Measurements from ENCODE around the gene SRC. TPM values are rescaled to one million over a fixed set of nuclear protein-coding genes. Genes with fewer than 3 reads are reported as not detected.

The SRC gene
- total RNA-seq, 4 donors from 2014 or later: 87.0 to 155 (median 130) TPM

GRCh38 chr20:37424062-37424851, 78.3 kb downstream of the SRC start:
- H3K27me3 ChIP-seq: peaks cover 32% of the 10 kb centered on the region
- H3K4me1 ChIP-seq: no peaks in the 10 kb centered on the region
- H3K4me3 ChIP-seq: no peak overlapping the region
- TF ChIP-seq EP300 (IDR thresholded peaks at IDR 0.05; ENCODE audit: low read depth) (no peak), POLR2A (IDR thresholded peaks at IDR 0.05) (no peak), POLR2AphosphoS5 (IDR thresholded peaks at IDR 0.05) (no peak)
- TF ChIP-seq, protein P1, sequence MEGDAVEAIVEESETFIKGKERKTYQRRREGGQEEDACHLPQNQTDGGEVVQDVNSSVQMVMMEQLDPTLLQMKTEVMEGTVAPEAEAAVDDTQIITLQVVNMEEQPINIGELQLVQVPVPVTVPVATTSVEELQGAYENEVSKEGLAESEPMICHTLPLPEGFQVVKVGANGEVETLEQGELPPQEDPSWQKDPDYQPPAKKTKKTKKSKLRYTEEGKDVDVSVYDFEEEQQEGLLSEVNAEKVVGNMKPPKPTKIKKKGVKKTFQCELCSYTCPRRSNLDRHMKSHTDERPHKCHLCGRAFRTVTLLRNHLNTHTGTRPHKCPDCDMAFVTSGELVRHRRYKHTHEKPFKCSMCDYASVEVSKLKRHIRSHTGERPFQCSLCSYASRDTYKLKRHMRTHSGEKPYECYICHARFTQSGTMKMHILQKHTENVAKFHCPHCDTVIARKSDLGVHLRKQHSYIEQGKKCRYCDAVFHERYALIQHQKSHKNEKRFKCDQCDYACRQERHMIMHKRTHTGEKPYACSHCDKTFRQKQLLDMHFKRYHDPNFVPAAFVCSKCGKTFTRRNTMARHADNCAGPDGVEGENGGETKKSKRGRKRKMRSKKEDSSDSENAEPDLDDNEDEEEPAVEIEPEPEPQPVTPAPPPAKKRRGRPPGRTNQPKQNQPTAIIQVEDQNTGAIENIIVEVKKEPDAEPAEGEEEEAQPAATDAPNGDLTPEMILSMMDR (IDR thresholded peaks at IDR 0.05): no peak
- H3K36me3 ChIP-seq: no peaks in the 10 kb centered on the region
- no peak overlapping the region for H3K27ac ChIP-seq
- intact Hi-C loops (cut with DNase I; ENCODE audit: low total_unique reads) (no loop called here), in situ Hi-C loops (cut with MboI; ENCODE audit: low pct_ligation_motif_present in 1 of 4, low pct_unique_long_range_greater_than_20kb in 1 of 4, low sequenced_read_pairs in 3 of 4) (no loop called here)
- 52 to 67% methylated on average over 2 to 3 of the region's 3 CpGs for WGBS, 2 donors (ENCODE audit: low coverage in 1 of 2)
- no peak for DNase-seq
- no peaks in the 10 kb centered on the region for H3K9me3 ChIP-seq

DNA sequence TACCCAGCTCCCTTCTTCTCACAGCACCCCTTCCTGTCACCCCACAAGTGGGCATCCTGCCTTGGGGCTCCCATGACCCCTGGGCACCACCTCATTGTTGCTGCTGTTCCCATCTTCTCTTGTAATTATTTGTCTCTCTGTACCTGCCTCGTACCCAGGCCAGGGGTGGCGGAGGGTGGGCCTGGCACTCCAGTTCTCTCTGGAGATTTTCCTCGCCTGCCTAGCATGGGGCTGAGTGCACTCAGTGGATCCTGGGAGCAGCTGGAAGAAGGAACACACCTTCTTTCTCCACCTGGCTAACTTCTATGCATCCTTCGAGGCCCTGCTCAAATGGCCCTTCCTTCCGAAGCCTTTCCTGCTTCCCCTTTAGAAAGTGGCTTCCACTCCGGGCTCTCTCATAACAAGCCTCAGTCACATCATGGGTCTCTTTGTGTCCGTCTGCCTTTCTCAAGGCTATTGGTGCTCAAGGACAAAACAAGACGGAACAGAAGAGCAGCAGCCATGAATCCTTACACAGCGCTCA, 79.2 kb downstream of the SRC start:
- Histone ChIP-seq H3K27ac (no peak overlapping the region), H3K27me3 (peaks cover 26% of the 10 kb centered on the region), H3K4me3 (no peak overlapping the region), H3K36me3 (no peaks in the 10 kb centered on the region), H3K4me1 (no peaks in the 10 kb centered on the region), H3K9me3 (no peaks in the 10 kb centered on the region)
- 84 to 93% methylated on average over 2 to 9 of the region's 9 CpGs for WGBS, 2 donors (ENCODE audit: low coverage in 1 of 2)
- intact Hi-C loops (cut with DNase I; ENCODE audit: low total_unique reads): no loop called here
- TF ChIP-seq POLR2A (IDR thresholded peaks at IDR 0.05) (no peak), POLR2AphosphoS5 (IDR thresholded peaks at IDR 0.05) (no peak), EP300 (IDR thresholded peaks at IDR 0.05; ENCODE audit: low read depth) (no peak)
- TF ChIP-seq, protein P1 (IDR thresholded peaks at IDR 0.05): no peak
- DNase-seq: no peak
- in situ Hi-C loops (cut with MboI; ENCODE audit: low pct_ligation_motif_present in 1 of 4, low pct_unique_long_range_greater_than_20kb in 1 of 4, low sequenced_read_pairs in 3 of 4): no loop called here

DNA sequence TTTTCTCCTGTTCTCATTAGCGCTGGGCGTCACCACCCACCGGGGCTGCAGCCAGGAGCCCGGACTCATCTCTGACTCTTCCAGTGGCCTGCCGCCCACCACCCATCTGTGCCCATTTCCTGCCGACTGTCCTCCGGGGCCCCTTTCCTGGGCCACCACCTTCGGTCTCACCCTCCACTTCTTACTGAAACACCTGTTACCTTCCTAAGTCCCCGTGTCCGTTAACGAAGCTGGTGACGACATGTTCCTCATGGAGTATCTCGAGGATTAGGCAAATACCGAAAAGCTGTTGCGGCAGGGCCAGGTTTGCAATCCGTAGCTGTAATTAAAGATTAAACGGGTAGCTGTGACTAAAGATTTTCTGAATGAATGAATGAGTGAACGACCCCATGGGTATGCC, 80.2 kb downstream of the SRC start:
- no peak for DNase-seq
- TF ChIP-seq POLR2A (IDR thresholded peaks at IDR 0.05) (no peak), EP300 (IDR thresholded peaks at IDR 0.05; ENCODE audit: low read depth) (no peak), POLR2AphosphoS5 (IDR thresholded peaks at IDR 0.05) (no peak)
- TF ChIP-seq, protein P1 (IDR thresholded peaks at IDR 0.05): no peak
- Histone ChIP-seq H3K4me3 (no peak overlapping the region), H3K4me1 (no peaks in the 10 kb centered on the region), H3K27me3 (peaks cover 24% of the 10 kb centered on the region), H3K36me3 (no peaks in the 10 kb centered on the region), H3K9me3 (no peaks in the 10 kb centered on the region), H3K27ac (no peak overlapping the region)
- WGBS, 2 donors (ENCODE audit: low coverage in 1 of 2): 69 to 72% methylated on average over 6 to 18 of the region's 18 CpGs
- intact Hi-C loops (cut with DNase I; ENCODE audit: low total_unique reads) (no loop called here), in situ Hi-C loops (cut with MboI; ENCODE audit: low pct_ligation_motif_present in 1 of 4, low pct_unique_long_range_greater_than_20kb in 1 of 4, low sequenced_read_pairs in 3 of 4) (no loop called here)

GRCh38 chr20:37426978-37427377, 81.0 kb downstream of the SRC start:
- Histone ChIP-seq H3K27ac (no peak overlapping the region), H3K4me3 (no peak overlapping the region), H3K27me3 (peaks cover 20% of the 10 kb centered on the region), H3K4me1 (no peaks in the 10 kb centered on the region), H3K36me3 (no peaks in the 10 kb centered on the region), H3K9me3 (no peaks in the 10 kb centered on the region)
- intact Hi-C loops (cut with DNase I; ENCODE audit: low total_unique reads): no loop called here
- TF ChIP-seq EP300 (IDR thresholded peaks at IDR 0.05; ENCODE audit: low read depth) (no peak), POLR2AphosphoS5 (IDR thresholded peaks at IDR 0.05) (no peak), POLR2A (IDR thresholded peaks at IDR 0.05) (no peak)
- TF ChIP-seq, protein P1 (IDR thresholded peaks at IDR 0.05): no peak
- DNase-seq: no peak
- 86% methylated on average over 3 of the region's 3 CpGs; no CpG with 5 or more reads in 1 of the 2 donors for WGBS, 2 donors (ENCODE audit: low coverage in 1 of 2)
- in situ Hi-C loops (cut with MboI; ENCODE audit: low pct_ligation_motif_present in 1 of 4, low pct_unique_long_range_greater_than_20kb in 1 of 4, low sequenced_read_pairs in 3 of 4): no loop called here
